GM12873 (cell line): Measurements from ENCODE around the gene CHIT1.

Experiments used
- TF ChIP-seq, protein P1 (sequence below): IDR thresholded peaks from 2 replicates; pipeline ENCODE4 v1.5.1; 2012; ENCODE audit warnings: low read depth, mild to moderate bottlenecking, moderate library complexity, low read length, control low read depth; ENCODE audit not compliant: insufficient read depth; ENCODE audit errors: missing control alignments

The CHIT1 gene

DNA sequence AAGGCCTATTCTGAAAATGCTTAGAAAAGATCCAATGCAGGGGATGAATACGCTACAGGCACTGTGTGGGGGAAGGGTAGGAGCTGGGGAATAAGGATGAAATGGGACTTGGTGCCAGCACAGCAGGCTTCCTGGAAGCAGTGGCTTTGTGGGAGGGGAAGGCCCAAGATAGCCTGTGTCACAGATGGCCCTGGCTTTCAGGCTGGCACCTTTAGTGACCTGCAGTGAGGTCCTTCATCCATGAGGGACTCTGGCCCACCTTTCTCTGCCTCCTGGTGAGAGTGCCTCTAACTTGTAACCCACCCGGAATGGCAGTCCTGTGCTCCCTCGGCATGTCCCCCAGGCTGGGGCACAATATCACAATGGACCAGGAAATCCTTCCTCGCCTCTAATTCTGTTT is 43.9 kb downstream of the CHIT1 start:
- TF ChIP-seq, protein P1, sequence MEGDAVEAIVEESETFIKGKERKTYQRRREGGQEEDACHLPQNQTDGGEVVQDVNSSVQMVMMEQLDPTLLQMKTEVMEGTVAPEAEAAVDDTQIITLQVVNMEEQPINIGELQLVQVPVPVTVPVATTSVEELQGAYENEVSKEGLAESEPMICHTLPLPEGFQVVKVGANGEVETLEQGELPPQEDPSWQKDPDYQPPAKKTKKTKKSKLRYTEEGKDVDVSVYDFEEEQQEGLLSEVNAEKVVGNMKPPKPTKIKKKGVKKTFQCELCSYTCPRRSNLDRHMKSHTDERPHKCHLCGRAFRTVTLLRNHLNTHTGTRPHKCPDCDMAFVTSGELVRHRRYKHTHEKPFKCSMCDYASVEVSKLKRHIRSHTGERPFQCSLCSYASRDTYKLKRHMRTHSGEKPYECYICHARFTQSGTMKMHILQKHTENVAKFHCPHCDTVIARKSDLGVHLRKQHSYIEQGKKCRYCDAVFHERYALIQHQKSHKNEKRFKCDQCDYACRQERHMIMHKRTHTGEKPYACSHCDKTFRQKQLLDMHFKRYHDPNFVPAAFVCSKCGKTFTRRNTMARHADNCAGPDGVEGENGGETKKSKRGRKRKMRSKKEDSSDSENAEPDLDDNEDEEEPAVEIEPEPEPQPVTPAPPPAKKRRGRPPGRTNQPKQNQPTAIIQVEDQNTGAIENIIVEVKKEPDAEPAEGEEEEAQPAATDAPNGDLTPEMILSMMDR = no peak

DNA sequence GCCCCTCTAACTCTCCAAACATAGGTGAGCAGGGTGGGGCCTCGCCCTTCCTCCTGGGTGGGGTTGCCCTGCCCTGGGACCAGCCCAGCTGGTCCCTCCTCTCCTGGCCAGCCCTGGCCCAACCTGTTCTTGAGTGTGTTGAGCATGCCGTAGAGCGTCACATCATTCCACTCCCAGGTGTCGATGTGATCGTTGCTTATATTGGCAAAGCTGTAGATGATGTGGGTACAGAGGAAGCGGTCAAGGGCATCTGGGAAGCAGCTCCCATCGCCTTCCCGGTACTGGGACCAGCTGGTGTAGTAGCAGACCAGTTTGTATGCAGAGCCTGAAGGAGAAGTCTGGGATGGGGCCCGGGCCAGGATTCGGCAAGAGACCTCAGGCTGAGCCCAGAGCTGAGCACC is 44.4 kb downstream of the CHIT1 start:
- TF ChIP-seq, protein P1 = no peak

DNA sequence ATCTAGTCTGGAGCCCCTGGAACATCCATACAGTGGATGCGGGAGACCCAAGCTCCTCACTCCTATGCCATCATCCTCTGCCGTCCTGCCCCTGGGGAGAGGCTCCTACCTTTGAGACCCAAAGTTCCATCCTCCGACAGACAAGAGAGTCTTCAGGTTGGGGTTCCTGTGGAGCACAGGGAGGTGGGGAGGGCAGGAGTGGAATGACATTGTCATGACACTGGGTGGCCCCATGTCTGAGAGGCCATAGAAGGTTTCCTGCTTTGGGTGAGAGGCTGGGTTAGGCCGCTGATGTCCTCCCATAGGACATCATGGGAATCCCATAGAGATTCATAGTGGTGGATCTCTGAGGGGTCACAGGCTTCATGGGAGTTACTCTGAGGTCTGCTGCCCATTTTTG is 45.0 kb downstream of the CHIT1 start:
- TF ChIP-seq, protein P1 = no peak

DNA sequence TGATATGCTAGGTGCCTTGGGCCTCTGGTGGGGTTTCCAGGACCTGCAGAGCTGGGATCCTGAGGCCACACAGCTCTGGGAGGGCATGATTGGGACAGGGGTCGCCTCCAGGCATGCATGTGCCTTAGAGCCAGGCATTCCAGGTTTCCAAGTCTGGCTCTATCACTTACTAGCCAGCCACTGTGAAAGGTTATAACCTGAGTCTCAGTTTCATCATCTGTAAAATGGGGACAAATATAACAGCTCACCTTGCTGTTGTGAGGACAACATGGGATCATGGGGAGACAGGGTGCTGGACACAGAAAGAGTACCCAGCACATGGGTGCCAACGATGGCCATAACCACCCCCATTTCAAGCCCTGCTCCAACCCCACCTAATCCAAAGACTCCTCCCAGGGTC is 45.6 kb downstream of the CHIT1 start:
- TF ChIP-seq, protein P1 = no peak

DNA sequence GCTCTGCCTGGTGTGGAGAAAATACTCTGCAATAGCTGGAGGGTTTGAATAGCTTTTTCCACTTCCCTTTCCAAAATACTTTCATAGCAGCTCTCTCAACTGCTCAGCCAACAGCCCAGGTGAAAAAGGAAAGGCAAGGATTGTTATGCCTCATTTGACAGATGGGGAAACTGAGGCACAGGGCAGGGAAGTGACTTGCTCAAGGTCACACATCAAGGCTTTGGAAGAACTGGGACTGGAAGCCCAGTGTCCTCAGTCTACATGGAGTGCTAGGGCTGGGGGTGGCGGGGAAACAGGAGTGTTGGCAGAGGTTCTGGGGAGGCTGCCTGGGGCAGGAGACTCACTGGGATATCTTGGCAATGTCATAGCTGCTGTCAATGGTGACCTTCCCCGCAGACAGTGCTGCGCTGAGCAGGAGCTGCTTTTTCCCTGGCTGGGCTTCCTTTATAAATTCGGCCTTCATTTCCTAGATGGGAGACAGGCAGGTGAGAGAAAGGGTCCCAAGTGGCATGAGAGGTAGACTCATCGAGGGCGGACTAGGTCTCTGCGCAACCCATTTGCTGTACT is 47.0 kb downstream of the CHIT1 start:
- TF ChIP-seq, protein P1 = no peak

DNA sequence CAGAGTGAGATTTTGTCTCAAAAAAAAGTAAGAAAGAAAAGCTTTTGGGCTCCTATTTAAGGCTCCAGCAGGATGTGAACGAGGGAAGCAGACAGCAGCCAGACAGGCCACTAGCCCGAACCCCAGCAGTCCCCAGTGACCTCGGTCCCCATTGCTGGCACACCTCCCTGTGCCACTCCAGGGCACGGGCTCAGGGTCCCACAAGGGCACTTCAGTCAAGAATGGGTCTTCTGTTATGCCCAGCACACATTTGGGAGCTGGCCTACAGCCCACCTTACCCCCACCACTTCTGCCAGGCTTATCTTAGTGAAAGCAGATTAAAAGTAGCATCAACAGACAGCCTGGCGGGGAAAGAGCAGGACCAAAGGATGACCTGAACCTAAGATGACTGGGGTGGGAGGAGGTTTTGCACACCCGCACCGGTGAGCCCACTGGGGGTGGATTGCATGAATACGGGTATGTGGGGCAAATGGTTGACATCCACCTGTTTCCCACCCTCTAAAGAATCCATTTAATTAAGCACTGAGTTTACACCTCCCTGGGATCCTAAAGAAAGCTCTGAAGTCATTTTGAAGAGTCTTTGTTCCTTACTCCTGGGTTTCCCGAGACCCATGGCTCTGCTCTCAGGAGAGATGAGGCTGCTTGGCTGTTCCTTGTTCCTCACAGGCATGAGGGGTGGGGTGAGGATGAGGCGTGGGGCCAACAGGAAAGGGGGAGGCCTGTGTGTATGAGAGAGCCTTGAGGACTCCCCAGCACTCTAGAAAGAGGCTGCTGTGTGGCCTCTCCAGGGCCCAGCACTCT is 47.7 kb downstream of the CHIT1 start:
- TF ChIP-seq, protein P1 = no peak

DNA sequence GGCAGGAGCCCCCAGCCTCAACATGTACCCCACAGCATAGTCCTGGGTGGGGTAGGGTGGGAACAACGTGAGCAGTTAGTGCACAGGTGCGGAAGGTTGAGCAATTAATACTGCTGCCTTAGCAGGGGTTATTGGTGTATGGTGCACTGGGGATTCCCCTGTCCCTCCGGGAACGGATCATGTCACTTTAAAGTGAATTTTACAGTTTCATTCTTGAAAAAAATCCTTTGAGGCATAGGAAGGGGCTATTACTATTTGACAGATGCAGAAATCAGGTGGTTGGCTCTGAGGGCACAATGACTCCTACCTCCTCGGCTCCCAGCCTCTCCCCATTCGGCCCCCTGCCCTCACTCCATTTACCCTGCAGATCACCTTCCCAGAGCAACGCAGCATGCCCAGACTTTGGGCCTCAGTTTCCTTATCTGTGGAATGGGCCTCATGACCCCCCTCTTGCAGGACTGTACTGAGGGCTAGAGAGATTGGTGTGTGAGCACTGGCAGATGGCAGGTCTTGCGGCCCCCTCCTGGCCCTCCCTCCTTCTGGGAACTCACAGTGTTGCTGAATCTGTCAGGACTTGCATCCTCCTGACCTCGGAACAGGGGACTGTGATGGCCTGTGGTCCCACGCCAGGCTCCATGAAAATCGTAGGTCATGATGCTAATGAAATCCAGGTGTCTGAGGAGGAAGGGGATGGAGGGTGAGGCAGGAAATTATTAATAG is 48.7 kb downstream of the CHIT1 start:
- TF ChIP-seq, protein P1 = no peak
